HepG2 (cell line): ENCODE results near the gene CBR4. TPM values are rescaled to one million over a fixed set of nuclear protein-coding genes. Genes with fewer than 3 reads are reported as not detected.

ENCODE experiments used
- ATAC-seq: fragments of 200-7000 bp; cut with Tn5 transposase; 3 replicates; pipeline ENCODE4 v1.9.1; 2020; ENCODE audit warnings: mild to moderate bottlenecking, moderate library complexity
- BruUV-seq: library from RNA; stranded (reverse); fragments of 400-500 nt; replicated peaks from 2 replicates; lab custom pipeline; 2021; lab: Mats Ljungman, UMichigan
- CTCF ChIA-PET: fragments of 300-600 bp; formaldehyde crosslinking; extraction: SDS; loops from one replicate; lab custom pipeline; 2021; ENCODE audit warnings: low total read pairs, inconsistent platforms, low intra/inter-chr PET ratio; lab: Yijun Ruan, JAX
- POLR2A ChIA-PET: fragments of 350-600 bp; sonication (Branson Sonifier 250); formaldehyde crosslinking; loops from one replicate; lab custom pipeline; 2020; ENCODE audit warnings: antibody characterized with exemption, inconsistent platforms; lab: Yijun Ruan, JAX
- DNase-seq: peaks from one replicate; pipeline ENCODE4 v3.0.0-alpha.2; 2015; ENCODE audit warnings: low spot score
- FAIRE-seq: peaks from 3 replicates; lab custom pipeline; 2011; peaks lifted over from hg19 to GRCh38; lab: Jason Lieb, UNC
- H2AFZ ChIP-seq: one replicate; pipeline ENCODE4 v1.6.1; 2011; ENCODE audit warnings: low read length, inconsistent platforms
- H3K27ac ChIP-seq: fragments of 300-600 bp; 3 replicates; pipeline ENCODE4 v1.8.0; 2011; ENCODE audit warnings: mixed run types, mild to moderate bottlenecking, mixed read lengths, low read length, inconsistent platforms; ENCODE audit not compliant: insufficient read depth; ENCODE audit errors: extremely low read length
- H3K27me3 ChIP-seq, 2 experiments: fragments of 200-600 bp in 1 of 2; 2 replicates in 1 of 2; 3 replicates in 1 of 2; pipeline versions ENCODE4 v1.6.0 to v1.8.0; 2011; ENCODE audit warnings: low read length in 2 of 2, mild to moderate bottlenecking in 2 of 2, moderate library complexity in 2 of 2, inconsistent platforms in 1 of 2; ENCODE audit not compliant: insufficient read depth in 2 of 2, control insufficient read depth in 1 of 2
- H3K36me3 ChIP-seq, 2 experiments: fragments of 200-600 bp in 1 of 2; replicated peaks in 1 of 2; 2 replicates in 1 of 2; 3 replicates in 1 of 2; pipeline versions ENCODE4 v1.5.1 to v1.8.0; 2011; ENCODE audit warnings: low read length in 2 of 2, inconsistent platforms in 1 of 2; ENCODE audit not compliant: insufficient read depth in 2 of 2, control insufficient read depth in 1 of 2
- H3K4me1 ChIP-seq: 2 replicates; pipeline ENCODE4 v1.5.1; 2012; ENCODE audit warnings: low read length, inconsistent platforms; ENCODE audit not compliant: insufficient read depth
- H3K4me2 ChIP-seq: 2 replicates; pipeline ENCODE4 v1.6.0; 2011; ENCODE audit warnings: low read depth, low read length, inconsistent platforms
- H3K4me3 ChIP-seq, 3 experiments: fragments of 200-600 bp in 1 of 3; sonication (generic), shearing (Covaris generic) in 1 of 3; replicated peaks in 1 of 3; 2 replicates each; pipeline ENCODE4 v1.5.1; 2011 to 2016; ENCODE audit warnings: low read length in 3 of 3, inconsistent platforms in 2 of 3, low read depth in 2 of 3, mild to moderate bottlenecking in 2 of 3, control low read depth in 1 of 3, mixed read lengths in 1 of 3; ENCODE audit not compliant: insufficient read depth in 1 of 3
- H3K79me2 ChIP-seq: one replicate; pipeline ENCODE4 v1.6.1; 2011; ENCODE audit warnings: low read length, inconsistent platforms; ENCODE audit not compliant: insufficient read depth
- H3K9ac ChIP-seq: 2 replicates; pipeline ENCODE4 v1.6.0; 2011; ENCODE audit warnings: mild to moderate bottlenecking, low read depth, low read length, inconsistent platforms; ENCODE audit not compliant: insufficient read depth
- H3K9me3 ChIP-seq: 2 replicates; pipeline ENCODE4 v1.5.1; 2012; ENCODE audit warnings: mild to moderate bottlenecking, low read length
- H4K20me1 ChIP-seq: 2 replicates; pipeline ENCODE4 v1.6.0; 2011; ENCODE audit warnings: inconsistent platforms, mild to moderate bottlenecking, low read length, moderate library complexity; ENCODE audit not compliant: insufficient read depth
- ARID4A ChIP-seq: sonication (generic); formaldehyde crosslinking; IDR thresholded peaks from 2 replicates; pipeline ENCODE4 v1.5.0; 2020; ENCODE audit warnings: mild to moderate bottlenecking, missing genetic modification reagents, borderline replicate concordance
- CEBPB ChIP-seq: IDR thresholded peaks from 2 replicates; pipeline ENCODE4 v1.6.1; 2011; ENCODE audit warnings: low read depth, low read length, improper control_type of control experiment, borderline replicate concordance
- FOXK1 ChIP-seq: sonication (generic); formaldehyde crosslinking; IDR thresholded peaks from 2 replicates; pipeline ENCODE4 v1.4.0; 2020; ENCODE audit warnings: low read depth, missing genetic modification reagents, borderline replicate concordance
- MEF2D ChIP-seq: sonication (generic); formaldehyde crosslinking; IDR thresholded peaks from 2 replicates; pipeline ENCODE4 v1.5.1; 2020; ENCODE audit warnings: mild to moderate bottlenecking, missing genetic modification reagents
- SALL1 ChIP-seq: sonication (generic); formaldehyde crosslinking; IDR thresholded peaks from 2 replicates; pipeline ENCODE4 v1.8.0; 2022; ENCODE audit warnings: mild to moderate bottlenecking, missing genetic modification reagents
- SMYD3 ChIP-seq: sonication (generic); formaldehyde crosslinking; IDR thresholded peaks from 2 replicates; pipeline ENCODE4 v1.8.1; 2023; ENCODE audit warnings: mild to moderate bottlenecking, missing genetic modification reagents
- TBX2 ChIP-seq: sonication (generic); formaldehyde crosslinking; IDR thresholded peaks from 2 replicates; pipeline ENCODE4 v1.5.0; 2020; ENCODE audit warnings: missing genetic modification reagents, mild to moderate bottlenecking, borderline replicate concordance
- TRIM22 ChIP-seq: fragments of 450-650 bp; IDR thresholded peaks from 2 replicates; pipeline ENCODE4 v1.6.1; 2017
- ZBTB38 ChIP-seq: sonication (generic); formaldehyde crosslinking; IDR thresholded peaks from 2 replicates; pipeline ENCODE4 v1.5.1; 2020; ENCODE audit warnings: mild to moderate bottlenecking, missing genetic modification reagents
- ZMYM4 ChIP-seq: sonication (generic); formaldehyde crosslinking; IDR thresholded peaks from 2 replicates; pipeline ENCODE4 v1.8.1; 2023; ENCODE audit warnings: mild to moderate bottlenecking, missing genetic modification reagents
- ZNF567 ChIP-seq: sonication (generic); formaldehyde crosslinking; IDR thresholded peaks from 2 replicates; pipeline ENCODE4 v1.8.1; 2023; ENCODE audit warnings: mild to moderate bottlenecking, missing genetic modification reagents, borderline replicate concordance
- ZNF644 ChIP-seq: IDR thresholded peaks from 2 replicates; pipeline ENCODE4 v1.6.1; 2016; ENCODE audit warnings: low read depth
- ZNF710 ChIP-seq: sonication (generic); formaldehyde crosslinking; IDR thresholded peaks from 2 replicates; pipeline ENCODE4 v1.5.0; 2020; ENCODE audit warnings: mild to moderate bottlenecking, missing genetic modification reagents, borderline replicate concordance
- WGBS: methylation state at CpG from one replicate; pipeline ENCODE4 v1.1.6; 2017; ENCODE audit warnings: low lambda C conversion rate; 5-methylcytosine and 5-hydroxymethylcytosine counted together
- in situ Hi-C: cut with HindIII; loops from 2 replicates; pipeline ENCODE4 v1.10.0; 2017; ENCODE audit warnings: low pct_unique_long_range_greater_than_20kb; ENCODE audit not compliant: extremely low pct_ligation_motif_present
- intact Hi-C: fragments of 100-400 bp; cut with micrococcal nuclease; formaldehyde crosslinking; loops from one replicate; pipeline ENCODE4 v1.10.0; 2022; ENCODE audit not compliant: unreplicated experiment
- polyA plus RNA-seq, 8 experiments: library from polyadenylated mRNA; depleted of rRNA in 3 of 8; stranded (reverse) in 7 of 8; unstranded in 1 of 8; fragments of >200 nt; fragmentation: Illumina TruSeq in 4 of 8; extraction: Trizol in 4 of 8; gene quantifications; 2 replicates each; pipeline versions ENCODE4 v1.2.1 to v1.2.3, GENCODE V29; 2011 to 2016; ENCODE audit warnings: low read depth in 4 of 8, missing spikeins in 1 of 8, mixed read lengths in 1 of 8; ENCODE audit not compliant: insufficient read depth in 1 of 8
- total RNA-seq, 5 experiments: library from RNA; depleted of rRNA; stranded (reverse); fragments of >200 nt; fragmentation: Illumina TruSeq; extraction: Trizol; gene quantifications; 2 replicates each; pipeline ENCODE4 v1.2.3, GENCODE V29; 2016; ENCODE audit warnings: low read depth in 1 of 5

CBR4 gene
- total and polyA plus RNA-seq, 2 of the 13 experiments (the other 11 are each of a cell fraction or from before 2014, with no cell fraction given): 7.3 to 20.7 TPM

- TF ChIP-seq TRIM22: no peak
- TF ChIP-seq FOXK1: no peak
- TF ChIP-seq SMYD3 (CRISPR knock-in tag): no peak
- TF ChIP-seq ZNF710 (CRISPR knock-in tag): no peak
- TF ChIP-seq ZNF567 (CRISPR knock-in tag): no peak
- TF ChIP-seq, all 625 proteins: peak for 0
These were observed 28.6 kb downstream of the CBR4 start (continued) for GRCh38 chr4:168981460-168981859.

GRCh38 chr4:168979338-168979737 is 30.7 kb downstream of the CBR4 start:
- Histone ChIP-seq H2AFZ (no peak overlapping the region), H3K27me3 (no peaks in the 10 kb centered on the region), H3K4me3 (no peak overlapping the region), H3K9me3 (peaks cover 14% of the 10 kb centered on the region; the same call in 1 of the 2 replicates), H3K79me2 (peaks cover 5% of the 10 kb centered on the region), H3K4me2 (no peak overlapping the region), H3K27ac (no peak overlapping the region), H4K20me1 (no peaks in the 10 kb centered on the region), H3K4me1 (peaks cover 25% of the 10 kb centered on the region), H3K9ac (no peak overlapping the region), H3K36me3 (peaks cover 13 to 27% of the 10 kb centered on the region in 2 experiments; a peak in 4 of 5 replicates)
- FAIRE-seq: no peak
- CTCF ChIA-PET: no interaction called here
- in situ Hi-C loops (no loop called here), intact Hi-C loops (no loop called here)
- POLR2A ChIA-PET: interaction anchor here (1.4 kb wide), 1 partner anchor 31 kb away, joined by 5 read pairs; the partner anchor contains the start of gene CBR4
- no CpG with 5 or more reads among the region's 7 CpGs for WGBS
- ATAC-seq: peak; percentile 86
- DNase-seq: peak; percentile 43
- BruUV-seq: no TSS peak
- TF ChIP-seq CEBPB (peak; percentile 41; the same call in 1 of the 2 replicates), TBX2 (CRISPR knock-in tag) (peak; percentile 20; the same call in 1 of the 2 replicates), ZMYM4 (CRISPR knock-in tag) (peak; percentile 78), ZNF644 (CRISPR knock-in tag) (0 out of 2 replicates have a peak, but pooled peaks have one; percentile 28), SALL1 (CRISPR knock-in tag) (peak; percentile 36; the same call in 1 of the 2 replicates), MEF2D (CRISPR knock-in tag) (no peak), ARID4A (CRISPR knock-in tag) (0 out of 2 replicates have a peak, but pooled peaks have one; percentile 12), ZBTB38 (peak; percentile 70)
